ENCODE data around the gene OR6S1. TPM values are rescaled to one million over a fixed set of nuclear protein-coding genes. Genes with fewer than 3 reads are reported as not detected.
"Not testable (repeated sequence)": the region's sequence is repeated elsewhere in the genome, so short reads cannot be mapped to it uniquely, and the experiment has no call there.

Gene OR6S1
- total and polyA plus RNA-seq, 5 donors from 2014 or later = not detected

DNA sequence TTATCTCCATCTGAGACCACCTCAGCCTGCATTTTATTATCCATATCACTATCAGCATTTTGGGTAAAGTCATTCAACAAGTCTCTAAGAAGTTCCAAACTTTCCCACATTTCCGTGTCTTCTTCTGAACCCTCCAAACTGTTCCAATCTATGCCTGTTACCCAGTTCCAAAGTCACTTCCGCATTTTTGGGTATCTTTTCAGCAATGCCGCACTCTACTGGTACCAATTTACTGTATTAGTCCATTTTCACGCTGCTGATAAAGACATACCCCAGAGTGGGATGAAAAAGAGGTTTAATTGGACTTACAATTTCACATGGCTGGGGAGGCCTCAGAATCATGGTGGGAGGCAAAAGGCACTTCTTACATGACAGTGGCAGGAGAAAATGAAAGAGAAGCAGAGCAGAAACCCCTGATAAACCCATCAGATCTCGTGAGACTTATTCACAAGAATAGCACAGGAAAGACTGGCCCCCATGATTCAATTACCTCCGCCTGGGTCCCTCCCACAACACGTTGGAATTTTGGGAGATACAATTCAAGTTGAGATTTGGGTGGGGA, 25.0 kb upstream of the OR6S1 start:
- H3K4me3 Mint-ChIP-seq; ATAC-seq (ENCODE audit: low read depth in 2 of 2); H3K27ac Mint-ChIP-seq; H3K36me3 Mint-ChIP-seq; H3K9me3 ChIP-seq (ENCODE audit: control insufficient read depth in 2 of 2, low read length in 2 of 2); H3K27ac ChIP-seq (ENCODE audit: insufficient read depth, low read length, poor library complexity, severe bottlenecking); H3K9me3 Mint-ChIP-seq; H3K27me3 ChIP-seq (ENCODE audit: control insufficient read depth, insufficient read depth, low read length); H3K36me3 ChIP-seq (ENCODE audit: control insufficient read depth, insufficient read depth, low read length); DNase-seq; H3K4me3 ChIP-seq (ENCODE audit: low read depth, low read length): not testable (repeated sequence)
- H3K4me1 ChIP-seq (ENCODE audit: control insufficient read depth, insufficient read depth, low read length, poor library complexity, severe bottlenecking) = peaks cover 19% of the 10 kb centered on the region
- Mint-ChIP-seq H3K27me3 (peaks cover 18% of the 10 kb centered on the region), H3K4me1 (peaks cover 0 to 38% (median 25%) of the 10 kb centered on the region in 4 donors)

GRCh38 chr14:20662968-20663732, 21.7 kb upstream of the OR6S1 start:
- Mint-ChIP-seq H3K9me3 (no peaks in the 10 kb centered on the region), H3K27ac (peak overlapping the region; percentile 42 to 93 (median 48)), H3K4me3 (peak overlapping the region; percentile 60 to 89 (median 86)), H3K36me3 (peaks cover 4% of the 10 kb centered on the region), H3K4me1 (peaks cover 0 to 31% (median 19%) of the 10 kb centered on the region in 4 donors), H3K27me3 (peaks cover 44% of the 10 kb centered on the region)
- ATAC-seq (ENCODE audit: low read depth in 2 of 2) = peak; percentile 81 to 82
- H3K27me3 ChIP-seq (ENCODE audit: control insufficient read depth, insufficient read depth, low read length) = peaks cover 6% of the 10 kb centered on the region
- peak overlapping the region; percentile 73 for H3K4me3 ChIP-seq (ENCODE audit: low read depth, low read length)
- peak; percentile 62 to 85 (median 76) for DNase-seq
- H3K36me3 ChIP-seq (ENCODE audit: control insufficient read depth, insufficient read depth, low read length) = no peaks in the 10 kb centered on the region
- H3K9me3 ChIP-seq (ENCODE audit: control insufficient read depth in 2 of 2, low read length in 2 of 2) = no peaks in the 10 kb centered on the region
- H3K4me1 ChIP-seq (ENCODE audit: control insufficient read depth, insufficient read depth, low read length, poor library complexity, severe bottlenecking) = peaks cover 17% of the 10 kb centered on the region
- H3K27ac ChIP-seq (ENCODE audit: insufficient read depth, low read length, poor library complexity, severe bottlenecking) = no peak overlapping the region

DNA sequence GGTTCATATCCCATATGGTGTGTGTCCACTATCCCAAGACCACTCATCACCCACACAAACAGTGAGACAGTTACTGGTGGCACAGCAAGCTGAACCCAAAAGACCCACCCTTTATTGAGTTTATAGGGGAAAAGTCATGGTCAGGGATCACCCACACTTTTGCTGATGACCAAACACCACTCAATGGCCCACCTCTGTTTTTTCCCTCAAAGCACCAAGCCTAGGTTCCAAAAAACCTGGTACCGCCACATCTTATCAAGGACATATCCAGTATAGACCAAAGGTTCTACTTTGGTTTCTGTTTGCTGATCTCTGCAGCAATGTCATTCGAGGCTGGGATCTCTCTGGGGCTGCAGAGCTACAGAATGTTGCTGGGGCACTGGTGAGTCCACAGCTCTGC, 19.7 kb upstream of the OR6S1 start:
- Mint-ChIP-seq H3K9me3 (no peaks in the 10 kb centered on the region), H3K4me1 (peaks cover 0 to 36% (median 16%) of the 10 kb centered on the region in 4 donors), H3K36me3 (no peaks in the 10 kb centered on the region), H3K27ac (no peak overlapping the region), H3K4me3 (peak overlapping the region in 1 of 4 donors; percentile 26), H3K27me3 (peaks cover 58% of the 10 kb centered on the region)
- Histone ChIP-seq H3K36me3 (ENCODE audit: control insufficient read depth, insufficient read depth, low read length) (no peaks in the 10 kb centered on the region), H3K9me3 (ENCODE audit: control insufficient read depth in 2 of 2, low read length in 2 of 2) (no peaks in the 10 kb centered on the region), H3K27me3 (ENCODE audit: control insufficient read depth, insufficient read depth, low read length) (peaks cover 19% of the 10 kb centered on the region), H3K27ac (ENCODE audit: insufficient read depth, low read length, poor library complexity, severe bottlenecking) (no peak overlapping the region), H3K4me1 (ENCODE audit: control insufficient read depth, insufficient read depth, low read length, poor library complexity, severe bottlenecking) (peaks cover 14% of the 10 kb centered on the region), H3K4me3 (ENCODE audit: low read depth, low read length) (no peak overlapping the region)
- ATAC-seq (ENCODE audit: low read depth in 2 of 2) (no peak), DNase-seq (no peak)

DNA sequence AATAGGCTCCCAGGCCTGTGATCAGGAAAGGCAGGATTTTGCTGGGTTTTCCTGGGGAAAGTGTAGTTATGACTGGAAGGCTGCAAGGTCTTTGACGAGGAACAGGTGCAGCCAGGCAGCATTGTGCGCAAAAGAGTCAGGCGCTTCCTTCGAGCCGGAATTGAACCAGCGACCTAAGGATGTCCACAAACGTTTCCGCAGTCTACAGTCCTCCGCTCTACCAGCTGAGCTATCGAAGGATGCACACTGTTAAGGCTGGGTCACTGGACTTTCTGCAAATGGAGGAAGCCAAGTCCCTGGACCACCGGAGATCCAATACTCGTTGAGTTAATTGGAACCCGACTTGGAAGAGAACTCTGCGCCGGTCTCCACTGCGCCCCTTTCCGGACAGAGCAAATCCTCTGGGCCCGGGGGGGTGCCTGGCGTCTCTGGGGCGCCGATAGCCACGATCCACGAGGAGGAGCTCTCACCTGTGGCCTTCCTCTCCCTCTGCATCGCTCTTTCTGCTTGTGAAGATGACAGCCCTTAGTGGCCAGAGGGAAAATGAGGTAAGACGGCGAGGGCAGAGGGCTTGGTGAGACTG, 18.4 kb upstream of the OR6S1 start:
- DNase-seq = no peak
- no peaks in the 10 kb centered on the region for H3K9me3 ChIP-seq (ENCODE audit: control insufficient read depth in 2 of 2, low read length in 2 of 2)
- Mint-ChIP-seq H3K9me3 (no peaks in the 10 kb centered on the region), H3K27me3 (peaks cover 66% of the 10 kb centered on the region), H3K36me3 (no peaks in the 10 kb centered on the region), H3K4me1 (peaks cover 0 to 36% (median 16%) of the 10 kb centered on the region in 4 donors), H3K27ac (no peak overlapping the region), H3K4me3 (no peak overlapping the region)
- peaks cover 14% of the 10 kb centered on the region for H3K4me1 ChIP-seq (ENCODE audit: control insufficient read depth, insufficient read depth, low read length, poor library complexity, severe bottlenecking)
- H3K36me3 ChIP-seq (ENCODE audit: control insufficient read depth, insufficient read depth, low read length) = no peaks in the 10 kb centered on the region
- no peak overlapping the region for H3K4me3 ChIP-seq (ENCODE audit: low read depth, low read length)
- H3K27ac ChIP-seq (ENCODE audit: insufficient read depth, low read length, poor library complexity, severe bottlenecking) = no peak overlapping the region
- no peak for ATAC-seq (ENCODE audit: low read depth in 2 of 2)
- peaks cover 28% of the 10 kb centered on the region for H3K27me3 ChIP-seq (ENCODE audit: control insufficient read depth, insufficient read depth, low read length)

- H3K27me3 ChIP-seq (ENCODE audit: control insufficient read depth, insufficient read depth, low read length) = peaks cover 28% of the 10 kb centered on the region
- no peaks in the 10 kb centered on the region for H3K36me3 ChIP-seq (ENCODE audit: control insufficient read depth, insufficient read depth, low read length)
- ATAC-seq (ENCODE audit: low read depth in 2 of 2) (no peak), DNase-seq (no peak)
- H3K27me3 Mint-ChIP-seq = peaks cover 70% of the 10 kb centered on the region
- no peaks in the 10 kb centered on the region for H3K9me3 Mint-ChIP-seq
- H3K4me3 Mint-ChIP-seq = no peak overlapping the region
- H3K36me3 Mint-ChIP-seq = peaks cover under 1% of the 10 kb centered on the region
- H3K27ac Mint-ChIP-seq = no peak overlapping the region
- H3K4me1 ChIP-seq (ENCODE audit: control insufficient read depth, insufficient read depth, low read length, poor library complexity, severe bottlenecking) = peaks cover 14% of the 10 kb centered on the region
- peaks cover 1 to 37% (median 17%) of the 10 kb centered on the region in 4 donors for H3K4me1 Mint-ChIP-seq
- H3K27ac ChIP-seq (ENCODE audit: insufficient read depth, low read length, poor library complexity, severe bottlenecking) = no peak overlapping the region
- H3K4me3 ChIP-seq (ENCODE audit: low read depth, low read length) = no peak overlapping the region
- no peaks in the 10 kb centered on the region for H3K9me3 ChIP-seq (ENCODE audit: control insufficient read depth in 2 of 2, low read length in 2 of 2)
These were observed 17.8 kb upstream of the OR6S1 start for GRCh38 chr14:20659336-20659735.

GRCh38 chr14:20658246-20658645, 16.8 kb upstream of the OR6S1 start:
- H3K27me3 Mint-ChIP-seq = peaks cover 78% of the 10 kb centered on the region
- no peak overlapping the region for H3K4me3 Mint-ChIP-seq
- H3K4me1 Mint-ChIP-seq = peaks cover 3 to 40% (median 19%) of the 10 kb centered on the region in 4 donors
- Histone ChIP-seq H3K9me3 (ENCODE audit: control insufficient read depth in 2 of 2, low read length in 2 of 2) (no peaks in the 10 kb centered on the region), H3K27me3 (ENCODE audit: control insufficient read depth, insufficient read depth, low read length) (peaks cover 35% of the 10 kb centered on the region), H3K4me1 (ENCODE audit: control insufficient read depth, insufficient read depth, low read length, poor library complexity, severe bottlenecking) (peaks cover 13% of the 10 kb centered on the region), H3K36me3 (ENCODE audit: control insufficient read depth, insufficient read depth, low read length) (no peaks in the 10 kb centered on the region), H3K27ac (ENCODE audit: insufficient read depth, low read length, poor library complexity, severe bottlenecking) (no peak overlapping the region), H3K4me3 (ENCODE audit: low read depth, low read length) (no peak overlapping the region)
- H3K36me3 Mint-ChIP-seq = peaks cover 2% of the 10 kb centered on the region
- DNase-seq (peak in 1 of 3 donors; percentile 17), ATAC-seq (ENCODE audit: low read depth in 2 of 2) (no peak)
- no peaks in the 10 kb centered on the region for H3K9me3 Mint-ChIP-seq
- no peak overlapping the region for H3K27ac Mint-ChIP-seq

DNA sequence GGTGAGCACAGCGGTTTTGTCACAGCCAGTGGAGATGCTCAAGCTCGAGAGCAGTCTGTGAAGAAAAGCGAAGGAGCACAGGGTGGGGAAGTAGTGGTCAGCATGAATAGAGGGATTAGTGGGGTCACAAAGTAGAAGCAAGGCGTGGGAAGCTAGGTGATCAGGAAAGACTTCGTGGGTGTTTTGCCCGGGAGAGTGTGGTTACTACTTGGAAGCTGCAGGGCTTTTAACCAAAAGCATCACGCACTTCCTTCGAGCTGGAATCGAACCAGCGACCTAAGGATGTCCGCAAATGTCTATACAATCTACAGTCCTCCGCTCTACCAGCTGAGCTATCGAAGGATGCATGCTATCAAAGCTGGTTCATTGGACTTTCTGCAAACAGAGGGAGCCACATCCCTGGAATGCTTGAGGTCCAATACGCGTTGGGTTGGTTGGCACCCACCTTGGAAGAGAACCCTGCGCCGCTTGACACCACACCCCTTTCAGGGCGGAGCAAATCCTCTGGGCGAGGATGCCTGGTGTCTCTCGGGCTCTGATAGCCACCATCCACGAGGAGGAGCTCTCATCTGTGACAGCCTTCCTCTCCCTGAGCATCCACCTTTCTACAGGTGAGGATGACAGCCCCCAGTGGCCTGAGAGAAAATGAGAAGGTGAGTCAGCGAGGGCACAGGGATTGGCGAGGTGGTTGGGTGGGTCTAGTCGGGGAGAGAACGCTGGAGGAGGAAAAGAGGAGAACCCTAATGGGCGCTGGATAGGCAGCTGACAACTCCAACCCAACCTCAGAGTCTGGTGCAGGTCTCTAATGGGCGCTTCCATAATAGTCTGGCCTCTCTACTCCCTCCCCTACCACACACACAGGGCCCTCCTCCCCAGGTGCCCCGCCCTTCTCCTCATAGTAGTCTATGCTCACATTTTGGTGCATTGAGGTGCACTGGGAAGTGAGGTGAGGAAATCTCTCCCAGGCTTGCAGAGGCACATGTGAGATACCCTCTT, 16.0 kb upstream of the OR6S1 start:
- H3K4me1 ChIP-seq (ENCODE audit: control insufficient read depth, insufficient read depth, low read length, poor library complexity, severe bottlenecking) = peaks cover 12% of the 10 kb centered on the region
- H3K9me3 Mint-ChIP-seq = no peaks in the 10 kb centered on the region
- DNase-seq (peak in 2 of 3 donors; percentile 20 to 37), ATAC-seq (ENCODE audit: low read depth in 2 of 2) (peak; percentile 29 to 55)
- H3K36me3 Mint-ChIP-seq = peaks cover 2% of the 10 kb centered on the region
- H3K27ac Mint-ChIP-seq = peak overlapping the region in 1 of 3 donors; percentile 2
- peak overlapping the region in 1 of 4 donors; percentile 24 for H3K4me3 Mint-ChIP-seq
- no peak overlapping the region for H3K4me3 ChIP-seq (ENCODE audit: low read depth, low read length)
- no peaks in the 10 kb centered on the region for H3K36me3 ChIP-seq (ENCODE audit: control insufficient read depth, insufficient read depth, low read length)
- no peaks in the 10 kb centered on the region for H3K9me3 ChIP-seq (ENCODE audit: control insufficient read depth in 2 of 2, low read length in 2 of 2)
- peaks cover 41% of the 10 kb centered on the region for H3K27me3 ChIP-seq (ENCODE audit: control insufficient read depth, insufficient read depth, low read length)
- H3K4me1 Mint-ChIP-seq = peaks cover 3 to 39% (median 18%) of the 10 kb centered on the region in 4 donors
- no peak overlapping the region for H3K27ac ChIP-seq (ENCODE audit: insufficient read depth, low read length, poor library complexity, severe bottlenecking)
- peaks cover 81% of the 10 kb centered on the region for H3K27me3 Mint-ChIP-seq
